Effector memory CD8-positive, alpha-beta T cell (primary cell): ENCODE results near the gene GPR132.

Source experiments
- ATAC-seq: fragments of 150-1000 bp; cut with Tn5 transposase; replicated peaks from 2 replicates; pipeline ENCODE4 v1.10.0; 2021; ENCODE audit warnings: mild to moderate bottlenecking, moderate library complexity
- DNase-seq, 3 experiments: peaks; one replicate each; pipeline ENCODE4 v3.0.0; 2021
- H3K27ac Mint-ChIP-seq, 2 donors: one replicate each; pipeline ENCODE4 v1.8.0; 2022; ENCODE audit warnings: mild to moderate bottlenecking in 2 of 2, mixed read lengths in 2 of 2, moderate library complexity in 2 of 2
- H3K27me3 Mint-ChIP-seq, 2 donors: one replicate each; pipeline ENCODE4 v1.8.0; 2022; ENCODE audit warnings: mixed read lengths in 2 of 2
- H3K36me3 Mint-ChIP-seq: one replicate; pipeline ENCODE4 v1.8.0; 2022; ENCODE audit warnings: mild to moderate bottlenecking, moderate library complexity, mixed read lengths; ENCODE audit not compliant: insufficient read depth
- H3K4me1 Mint-ChIP-seq, 2 donors: one replicate each; pipeline ENCODE4 v1.8.0; 2022; ENCODE audit warnings: low read depth in 2 of 2, mixed read lengths in 2 of 2
- H3K4me3 Mint-ChIP-seq, 2 donors: one replicate each; pipeline ENCODE4 v1.8.0; 2022; ENCODE audit warnings: mild to moderate bottlenecking in 2 of 2, mixed read lengths in 2 of 2, moderate library complexity in 2 of 2
- H3K9me3 Mint-ChIP-seq, 2 donors: one replicate each; pipeline ENCODE4 v1.8.0; 2022; ENCODE audit warnings: mixed read lengths in 2 of 2

Gene GPR132

DNA sequence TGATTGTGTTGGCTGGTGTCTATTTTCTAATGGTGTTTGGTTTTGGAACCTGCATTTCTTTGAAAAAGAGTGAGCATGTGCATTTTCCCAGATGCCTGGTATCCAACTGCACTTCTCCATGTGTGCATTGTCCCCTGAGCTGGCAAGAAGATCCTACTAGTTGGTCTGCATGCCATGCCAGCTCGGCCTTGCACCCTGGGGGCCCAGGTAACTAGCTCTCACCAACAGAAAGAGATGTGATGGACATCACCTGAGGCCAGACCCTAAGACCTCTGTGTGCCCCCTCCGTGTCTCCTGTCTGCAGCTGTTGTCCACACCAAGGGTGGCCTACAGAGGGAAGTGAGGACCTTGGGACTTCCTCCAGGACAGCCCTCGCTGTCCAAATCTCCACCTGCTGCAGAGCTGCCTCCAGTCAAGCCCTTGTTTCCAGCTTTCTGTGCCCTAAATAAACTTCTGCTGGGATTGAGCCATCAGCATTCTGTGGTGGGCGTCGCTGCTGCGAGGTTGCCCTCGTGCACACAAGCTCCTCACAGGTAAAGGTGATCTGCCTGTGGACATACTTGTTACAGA, 30.1 kb upstream of the GPR132 start:
- Mint-ChIP-seq H3K27ac (no peak overlapping the region), H3K9me3 (no peaks in the 10 kb centered on the region), H3K36me3 (peaks cover 6% of the 10 kb centered on the region), H3K27me3 (peaks cover 5 to 16% of the 10 kb centered on the region in 2 donors), H3K4me3 (peak overlapping the region in 1 of 2 donors; percentile 74), H3K4me1 (peaks cover 17 to 18% of the 10 kb centered on the region in 2 donors)
- DNase-seq (no peak), ATAC-seq (no peak)

DNA sequence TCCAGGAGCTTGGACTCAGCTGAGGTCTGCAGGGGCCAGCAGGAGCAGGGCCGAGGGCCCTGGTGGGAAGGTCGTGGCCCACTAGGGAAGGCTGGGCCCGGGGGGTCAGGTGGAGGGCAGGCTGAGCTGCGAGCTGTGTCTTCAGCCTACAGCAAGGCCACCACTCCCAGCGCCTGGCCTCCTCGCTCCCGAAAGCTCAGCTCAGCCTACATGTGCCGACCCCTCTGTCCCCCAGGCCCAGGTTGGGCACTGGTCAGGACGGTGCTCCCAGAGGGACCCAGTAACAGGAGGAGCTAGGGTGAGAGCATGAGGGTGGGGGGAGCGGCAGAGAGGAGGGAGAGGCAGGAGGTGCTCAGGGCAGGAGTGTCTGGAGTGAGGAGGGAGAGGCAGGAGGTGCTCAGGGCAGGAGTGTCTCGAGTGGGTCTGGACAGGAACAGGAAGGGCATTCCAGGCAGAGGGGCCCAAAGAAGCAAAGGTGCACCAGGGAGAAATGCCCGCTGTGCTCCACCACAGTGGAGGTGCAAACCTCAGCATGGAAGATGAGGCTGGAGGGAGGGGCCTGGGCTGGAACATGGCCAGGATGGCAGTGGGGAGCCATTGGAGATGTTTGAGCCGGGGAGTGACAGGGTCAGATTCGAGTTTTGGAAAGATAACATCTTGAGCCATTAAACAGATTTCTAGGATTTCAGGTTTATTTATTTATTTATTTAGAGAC, 29.1 kb upstream of the GPR132 start:
- Mint-ChIP-seq H3K4me3 (peak overlapping the region; percentile 74 to 76), H3K9me3 (no peaks in the 10 kb centered on the region), H3K36me3 (peaks cover 8% of the 10 kb centered on the region), H3K27ac (peak overlapping the region in 1 of 2 donors; percentile 80), H3K4me1 (peaks cover 17 to 19% of the 10 kb centered on the region in 2 donors), H3K27me3 (peaks cover 5 to 9% of the 10 kb centered on the region in 2 donors)
- ATAC-seq (no peak), DNase-seq (no peak)

DNA sequence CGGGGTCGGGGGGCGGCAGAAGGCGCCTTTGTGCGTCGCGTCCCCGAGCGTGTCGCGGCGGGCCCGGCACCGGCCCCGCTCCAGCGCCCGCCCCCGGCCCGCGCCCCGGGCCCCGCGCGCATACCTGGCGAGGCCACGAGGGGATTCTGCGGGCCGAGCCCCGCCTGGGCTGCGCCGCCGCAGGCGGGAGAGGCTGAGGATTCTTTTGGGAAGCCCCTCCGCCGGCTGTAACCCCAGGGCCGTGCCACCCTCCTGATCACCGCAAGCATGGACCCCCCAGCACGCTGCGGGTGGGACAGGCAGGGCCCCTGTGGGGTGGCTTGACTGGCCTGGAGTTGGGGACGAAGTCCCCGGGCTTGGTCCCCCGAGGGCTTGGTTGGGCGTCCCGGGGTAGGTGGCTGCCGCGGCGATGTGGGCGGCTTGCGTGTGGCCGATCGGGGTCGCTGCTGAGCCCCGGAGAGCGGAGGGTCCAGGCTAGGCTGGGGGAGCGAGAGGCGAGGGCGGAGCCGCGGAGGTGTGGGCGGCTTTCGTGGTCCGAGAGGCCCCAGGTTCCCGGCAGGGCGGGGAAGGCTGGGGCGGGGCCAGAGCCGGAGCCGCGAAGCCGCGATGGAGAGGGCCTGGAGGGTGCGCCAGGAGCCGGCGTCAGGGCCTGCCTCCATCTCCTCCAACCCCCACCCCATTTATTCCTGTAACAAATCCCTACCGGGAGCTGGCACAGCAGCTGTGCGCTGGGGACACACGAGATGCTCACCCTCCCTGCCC, 28.4 kb upstream of the GPR132 start:
- Mint-ChIP-seq H3K27me3 (peaks cover 0 to 2% of the 10 kb centered on the region in 2 donors), H3K27ac (peak overlapping the region in 1 of 2 donors; percentile 80), H3K4me3 (peak overlapping the region; percentile 74 to 76), H3K4me1 (peaks cover 19 to 21% of the 10 kb centered on the region in 2 donors), H3K9me3 (no peaks in the 10 kb centered on the region), H3K36me3 (peaks cover 8% of the 10 kb centered on the region)
- ATAC-seq (peak; percentile 73), DNase-seq (peak; percentile 52 to 65 (median 62))

DNA sequence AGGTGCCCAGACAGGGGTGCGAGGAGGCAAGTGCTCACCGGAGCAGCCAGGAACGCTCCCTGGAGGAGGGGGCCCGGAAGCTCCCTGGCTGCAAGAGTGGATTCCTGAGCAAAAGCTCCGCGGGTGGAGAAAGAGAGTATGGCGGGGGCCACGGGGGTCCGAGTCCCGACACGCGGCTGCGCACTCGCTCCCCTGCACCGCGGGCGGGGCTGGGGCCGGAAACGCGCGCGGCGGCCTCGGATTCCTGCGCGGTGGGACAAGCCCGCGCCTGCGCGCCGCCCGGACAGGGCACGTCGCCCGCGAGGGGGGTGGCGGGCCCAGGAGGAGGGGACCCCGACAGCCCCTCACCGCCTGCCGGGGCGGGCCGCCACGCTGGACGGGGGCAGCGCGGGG, 27.8 kb upstream of the GPR132 start:
- DNase-seq: peak; percentile 57 to 66 (median 60)
- H3K36me3 Mint-ChIP-seq: peaks cover 8% of the 10 kb centered on the region
- no peaks in the 10 kb centered on the region for H3K9me3 Mint-ChIP-seq
- H3K4me1 Mint-ChIP-seq: peaks cover 19 to 23% of the 10 kb centered on the region in 2 donors
- no peaks in the 10 kb centered on the region for H3K27me3 Mint-ChIP-seq
- H3K27ac Mint-ChIP-seq: peak overlapping the region; percentile 80 to 89
- peak overlapping the region; percentile 85 to 86 for H3K4me3 Mint-ChIP-seq
- peak; percentile 64 for ATAC-seq

DNA sequence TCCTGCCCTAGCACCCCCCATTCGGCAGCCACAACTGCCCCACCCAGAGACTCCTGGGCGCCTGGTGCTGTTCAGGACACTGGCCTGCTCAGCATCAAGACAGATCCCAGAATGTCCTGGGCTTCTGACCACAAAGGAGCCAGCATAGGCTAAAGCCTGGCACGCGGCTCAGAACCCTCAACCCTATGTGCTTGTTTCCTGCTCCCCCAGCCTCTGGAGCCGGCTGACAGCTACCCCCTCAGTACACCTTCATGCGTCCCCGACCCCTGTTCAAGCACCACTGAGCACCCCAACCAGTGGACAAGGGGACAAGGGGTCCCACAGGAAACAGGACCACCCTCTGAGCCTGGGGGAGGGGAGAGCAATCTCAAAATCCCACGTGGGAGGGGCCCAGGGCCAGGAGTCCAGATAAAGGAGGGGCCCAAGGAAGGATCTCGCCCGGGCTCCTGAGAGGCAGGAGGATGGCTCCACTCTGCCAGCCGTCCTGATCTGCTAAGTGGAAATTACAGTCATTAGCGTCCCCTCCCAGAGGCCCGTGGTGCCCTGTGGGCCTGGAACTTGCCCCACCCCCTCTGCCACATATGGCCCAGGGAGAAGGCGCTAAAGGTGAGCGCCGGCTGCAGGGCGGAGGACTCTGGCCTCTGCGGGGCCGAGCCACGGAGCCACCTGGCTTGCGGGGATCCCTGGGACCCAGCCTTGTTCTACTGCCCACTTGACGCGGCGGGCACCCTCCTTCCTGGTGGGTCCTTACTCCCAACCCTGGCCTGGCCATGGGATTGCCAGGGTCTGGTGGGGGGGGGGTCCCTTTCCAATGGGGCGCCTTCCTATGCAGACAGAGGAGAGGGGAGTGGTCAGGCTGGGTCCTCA, 27.2 kb upstream of the GPR132 start:
- H3K4me1 Mint-ChIP-seq: peaks cover 19 to 23% of the 10 kb centered on the region in 2 donors
- H3K9me3 Mint-ChIP-seq: no peaks in the 10 kb centered on the region
- H3K27me3 Mint-ChIP-seq: no peaks in the 10 kb centered on the region

DNA sequence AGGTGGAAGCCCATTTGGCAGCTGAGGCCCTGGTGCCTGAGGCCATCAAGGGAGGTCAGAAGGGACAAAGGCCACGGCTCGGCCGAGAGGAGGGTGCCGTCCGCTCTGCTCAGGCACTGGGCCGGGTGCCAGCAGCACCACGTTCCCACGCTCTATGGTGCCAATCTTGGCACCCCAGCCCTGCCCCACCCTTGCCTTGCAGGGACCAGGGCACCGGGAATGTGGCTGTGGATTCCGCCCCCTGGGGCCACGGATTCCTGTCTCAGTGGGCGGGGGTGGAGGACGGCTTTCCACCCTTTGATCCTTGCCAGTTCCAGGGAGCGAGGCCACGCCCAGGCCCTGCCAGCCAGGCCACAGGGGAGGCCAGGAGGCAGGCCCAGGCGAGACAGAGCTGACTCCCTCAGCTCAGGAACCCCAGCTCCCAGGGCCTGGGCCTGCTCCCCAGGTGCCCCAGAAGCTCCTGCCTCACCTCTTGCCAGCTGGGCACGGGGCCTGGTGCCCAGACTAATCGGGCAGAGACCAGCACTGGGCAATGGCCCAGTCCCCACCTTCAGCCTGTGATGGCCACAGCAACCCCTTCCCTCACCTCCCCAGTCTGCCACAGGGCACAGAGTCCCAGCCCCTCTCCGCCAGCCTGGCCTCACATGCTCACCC, 26.4 kb upstream of the GPR132 start:
- peaks cover 10% of the 10 kb centered on the region for H3K36me3 Mint-ChIP-seq
- H3K4me1 Mint-ChIP-seq: peaks cover 25% of the 10 kb centered on the region in 2 donors
- no peaks in the 10 kb centered on the region for H3K9me3 Mint-ChIP-seq
- peak overlapping the region; percentile 85 to 86 for H3K4me3 Mint-ChIP-seq
- H3K27me3 Mint-ChIP-seq: no peaks in the 10 kb centered on the region
- DNase-seq (no peak), ATAC-seq (no peak)
- H3K27ac Mint-ChIP-seq: peak overlapping the region; percentile 64 to 89

More for the DNA sequence above, 27.2 kb upstream of the GPR132 start:
- H3K36me3 Mint-ChIP-seq: peaks cover 10% of the 10 kb centered on the region
- DNase-seq: no peak
- ATAC-seq: no peak
- peak overlapping the region; percentile 80 to 89 for H3K27ac Mint-ChIP-seq
- H3K4me3 Mint-ChIP-seq: peak overlapping the region; percentile 85 to 86

DNA sequence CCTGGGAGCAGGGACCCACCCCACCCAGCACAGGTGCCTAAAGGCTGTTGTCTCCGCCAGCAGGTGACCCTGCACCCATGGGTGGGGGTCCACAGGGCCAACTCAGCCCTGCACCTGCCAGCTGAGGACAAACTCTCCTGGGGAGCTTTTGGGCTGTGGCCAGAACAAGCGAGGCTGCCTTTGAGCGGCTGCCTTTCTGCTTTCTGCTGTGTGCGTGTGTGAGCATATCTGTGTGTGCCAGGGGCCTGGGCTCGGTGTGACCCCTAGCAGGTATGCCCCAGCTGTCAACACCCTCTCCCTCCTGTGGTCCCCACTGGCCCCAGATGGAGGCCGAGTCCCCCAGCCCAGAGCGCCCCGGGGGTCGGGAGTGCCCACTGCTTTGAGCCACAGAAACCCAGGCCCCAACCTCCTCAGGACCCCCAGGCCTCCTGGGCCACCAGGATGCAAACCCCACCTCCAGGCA, 25.9 kb upstream of the GPR132 start:
- no peak overlapping the region for H3K4me3 Mint-ChIP-seq
- DNase-seq (no peak), ATAC-seq (no peak)
- no peaks in the 10 kb centered on the region for H3K9me3 Mint-ChIP-seq
- H3K4me1 Mint-ChIP-seq: peaks cover 26 to 27% of the 10 kb centered on the region in 2 donors
- H3K27ac Mint-ChIP-seq: no peak overlapping the region
- H3K27me3 Mint-ChIP-seq: no peaks in the 10 kb centered on the region
- H3K36me3 Mint-ChIP-seq: peaks cover 15% of the 10 kb centered on the region

DNA sequence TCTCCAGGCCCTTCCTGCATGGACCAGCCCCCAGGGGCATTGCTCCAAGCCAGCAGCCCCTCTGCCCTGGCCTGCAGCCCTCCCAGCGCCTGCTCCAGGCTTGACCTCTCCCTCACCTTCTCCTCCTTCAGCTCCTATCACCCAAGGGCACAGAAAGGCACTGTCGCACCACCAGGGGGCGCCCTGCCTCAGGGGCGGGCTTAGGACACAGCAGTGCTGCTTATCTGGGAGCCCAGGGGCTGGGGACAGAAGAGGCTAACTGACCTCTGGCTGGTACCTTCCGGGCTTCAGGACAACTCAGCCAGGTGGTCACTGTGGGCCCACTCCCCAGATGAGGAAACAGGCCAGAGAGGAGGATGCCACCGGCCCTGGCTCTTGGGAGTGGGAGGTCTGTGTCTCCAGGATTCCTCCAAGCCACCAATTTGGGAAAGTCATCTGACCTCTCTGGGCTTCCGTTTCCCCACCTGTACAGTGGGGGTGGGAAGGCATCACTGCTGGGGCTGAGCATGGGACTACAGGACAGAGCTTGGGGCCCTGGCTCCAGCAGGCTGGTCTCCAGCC, 25.3 kb upstream of the GPR132 start:
- peak; percentile 28 for ATAC-seq
- H3K36me3 Mint-ChIP-seq: peaks cover 15% of the 10 kb centered on the region
- peaks cover 26 to 27% of the 10 kb centered on the region in 2 donors for H3K4me1 Mint-ChIP-seq
- H3K27me3 Mint-ChIP-seq: no peaks in the 10 kb centered on the region
- peak; percentile 85 to 86 (median 85) for DNase-seq
- peak overlapping the region in 1 of 2 donors; percentile 26 for H3K4me3 Mint-ChIP-seq
- no peak overlapping the region for H3K27ac Mint-ChIP-seq
- H3K9me3 Mint-ChIP-seq: no peaks in the 10 kb centered on the region

DNA sequence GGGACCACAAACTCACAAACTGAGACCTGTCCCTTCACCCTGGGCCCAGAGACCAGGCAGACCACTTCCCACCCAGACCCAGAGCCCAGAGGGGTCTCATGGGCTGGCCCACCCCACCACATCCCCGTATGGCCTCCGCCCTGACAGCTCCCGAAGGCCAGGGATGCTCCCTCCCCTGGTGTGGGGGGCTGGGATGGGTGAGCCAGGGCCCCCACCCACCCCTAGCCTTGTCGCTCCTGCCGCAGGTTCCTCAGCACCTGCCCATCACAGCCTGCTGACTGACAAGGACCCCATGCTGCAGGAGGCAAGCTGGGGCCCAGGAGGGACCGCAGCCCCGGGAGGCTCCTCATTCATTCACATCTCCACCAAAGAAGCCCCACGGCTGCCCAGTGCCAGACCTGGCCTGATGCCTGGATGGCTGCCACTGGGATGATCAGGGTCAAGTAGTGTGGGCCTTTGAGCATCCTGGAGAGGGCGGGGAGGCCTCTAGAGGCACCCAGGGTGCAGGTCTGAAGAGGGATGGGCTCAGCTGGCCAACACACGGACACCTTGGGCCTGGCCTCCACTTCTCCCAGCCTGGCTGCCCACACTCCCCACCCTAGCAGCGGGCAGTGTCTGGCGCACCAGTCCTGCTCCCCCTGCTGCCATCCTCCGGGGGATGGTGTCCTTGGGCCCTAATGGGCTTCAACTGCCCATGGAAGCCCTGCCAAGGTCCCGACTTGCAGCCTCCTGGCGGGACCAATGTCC, 24.7 kb upstream of the GPR132 start:
- DNase-seq (no peak), ATAC-seq (no peak)
- H3K27ac Mint-ChIP-seq: no peak overlapping the region
- peak overlapping the region in 1 of 2 donors; percentile 26 for H3K4me3 Mint-ChIP-seq
- H3K4me1 Mint-ChIP-seq: peaks cover 26 to 27% of the 10 kb centered on the region in 2 donors
- no peaks in the 10 kb centered on the region for H3K27me3 Mint-ChIP-seq
- H3K9me3 Mint-ChIP-seq: no peaks in the 10 kb centered on the region
- H3K36me3 Mint-ChIP-seq: peaks cover 15% of the 10 kb centered on the region

DNA sequence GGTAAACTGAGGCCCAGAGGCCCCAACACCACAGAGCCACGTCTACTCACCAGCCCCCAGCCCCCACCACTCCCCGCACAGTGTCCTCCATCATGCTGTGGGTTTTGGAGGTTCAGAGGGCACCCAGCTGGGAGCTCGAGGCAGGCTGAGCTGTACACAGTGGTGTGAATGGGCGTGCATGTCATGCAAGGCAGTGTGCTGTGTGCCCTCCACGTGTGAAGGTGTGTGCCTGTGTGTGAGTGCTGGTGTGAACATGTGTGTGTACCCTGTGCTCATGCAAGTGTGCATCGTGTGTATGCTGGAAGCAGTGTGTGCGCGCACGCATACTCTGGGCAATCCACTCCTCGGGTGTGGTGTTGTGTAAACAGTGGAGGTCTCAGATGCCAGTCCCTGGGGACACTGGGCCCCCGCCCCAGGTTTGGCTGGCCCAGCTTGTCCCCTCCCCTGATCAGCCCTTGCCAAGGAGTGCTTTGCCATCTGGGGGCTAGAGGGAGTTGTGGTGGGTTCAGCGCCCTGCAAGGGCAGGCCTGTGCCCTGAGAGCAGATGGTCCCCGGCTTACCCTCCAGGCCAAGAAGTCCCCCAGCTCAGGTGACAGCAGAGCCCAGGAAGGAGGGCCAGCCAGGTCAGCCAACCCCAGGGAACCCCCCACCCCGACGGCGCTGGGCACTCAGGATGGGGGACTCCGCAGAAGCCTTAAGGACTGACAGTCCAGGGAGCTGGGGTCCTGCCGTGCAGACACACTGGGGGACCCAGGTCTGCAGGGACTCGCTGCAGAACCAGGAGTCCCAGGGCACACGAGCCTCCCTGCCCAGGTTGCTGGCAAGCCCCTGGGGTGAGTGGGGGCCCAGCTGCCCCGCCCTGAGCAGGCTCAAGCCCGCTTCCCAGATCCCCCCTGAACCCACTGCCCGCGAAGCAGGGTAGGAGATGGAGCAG, 23.8 kb upstream of the GPR132 start:
- no peak for DNase-seq
- Mint-ChIP-seq H3K4me1 (peaks cover 24% of the 10 kb centered on the region in 2 donors), H3K4me3 (peak overlapping the region; percentile 71 to 72), H3K27me3 (no peaks in the 10 kb centered on the region), H3K27ac (peak overlapping the region in 1 of 2 donors; percentile 87), H3K9me3 (no peaks in the 10 kb centered on the region), H3K36me3 (peaks cover 13% of the 10 kb centered on the region)
- no peak for ATAC-seq
